HG03175 (cell line): ENCODE data around the gene DNAH17.
"Not testable (repeated sequence)": the region's sequence is repeated elsewhere in the genome, so short reads cannot be mapped to it uniquely, and the experiment has no call there.

ENCODE experiments used
- ATAC-seq: cut with Tn5 transposase; IDR thresholded peaks from one replicate; pipeline ENCODE4 v1.9.1; 2021; ENCODE audit warnings: mild to moderate bottlenecking, moderate library complexity; ENCODE audit not compliant: unreplicated experiment

DNAH17 gene

DNA sequence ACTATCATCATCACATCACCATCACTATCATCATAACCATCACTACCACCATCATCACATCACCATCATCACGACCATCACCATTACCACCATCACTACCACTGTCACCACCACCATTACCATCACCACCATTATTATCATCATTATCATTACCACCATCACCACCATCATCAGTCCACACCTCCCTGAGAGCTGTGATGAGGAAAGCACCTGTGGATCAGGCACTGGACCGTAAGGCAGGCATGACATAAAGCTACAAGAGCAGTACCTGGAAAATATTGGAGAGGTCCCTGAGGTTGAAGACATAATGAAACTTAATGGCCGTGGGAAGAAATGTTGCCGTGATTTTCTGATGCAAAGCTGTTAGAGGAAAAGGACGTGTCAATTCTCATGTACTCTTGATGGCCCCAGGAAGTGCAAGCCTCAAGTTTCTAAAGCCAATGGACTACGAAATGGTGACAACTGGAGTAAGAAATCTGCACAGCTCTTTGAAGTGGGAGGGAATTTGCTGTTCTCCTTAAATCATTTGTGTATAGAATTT is 98.4 kb downstream of the DNAH17 start:
- no peak for ATAC-seq

DNA sequence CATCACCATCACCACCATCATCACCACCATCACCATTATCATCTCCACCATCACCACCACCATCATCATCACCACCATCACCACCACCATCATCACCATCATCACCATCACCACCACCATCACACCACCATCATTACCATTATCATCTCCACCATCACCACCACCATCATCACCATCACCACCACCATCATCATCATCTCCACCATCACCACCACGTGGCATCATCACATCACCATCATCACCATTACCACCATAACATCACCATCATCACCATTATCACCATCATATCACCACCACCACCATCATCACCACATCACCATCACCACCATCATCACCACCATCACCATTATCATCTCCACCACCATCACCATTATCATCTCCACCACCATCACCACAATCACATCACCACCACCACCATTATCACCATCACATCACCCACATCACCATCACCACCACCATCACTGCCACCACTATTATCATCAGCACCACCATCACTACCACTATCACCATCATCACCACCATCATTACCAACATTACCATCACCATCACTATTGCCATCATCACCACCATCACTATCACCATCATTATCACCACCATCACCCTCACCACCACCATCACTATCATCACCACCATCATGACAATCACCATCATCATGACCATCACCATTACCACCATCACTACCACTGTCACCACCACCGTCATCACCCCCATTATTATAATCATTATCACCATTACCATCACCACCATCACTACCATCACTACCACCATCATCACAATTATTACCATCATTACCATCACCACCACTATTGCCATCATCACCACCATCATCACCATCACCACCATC is 99.1 kb downstream of the DNAH17 start:
- ATAC-seq = no peak

DNA sequence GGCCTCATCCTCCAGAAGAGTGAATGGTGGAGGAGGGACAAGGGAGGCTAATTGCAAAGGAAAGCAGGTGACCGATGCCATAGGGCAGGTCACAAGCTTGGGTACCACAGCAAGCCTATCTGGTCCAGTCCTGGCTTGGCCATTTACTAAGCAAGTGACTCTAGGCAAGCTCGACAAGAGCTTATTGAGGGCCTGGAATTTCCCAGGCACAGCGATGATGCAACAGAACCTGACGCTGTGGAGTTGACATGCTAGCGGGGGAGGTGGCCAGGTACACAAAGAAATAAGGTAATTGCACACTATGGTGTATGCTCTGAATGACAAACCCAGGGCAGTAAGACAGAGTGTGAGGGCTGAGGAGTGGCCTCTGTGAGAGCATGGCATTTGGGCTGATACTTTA is 100.2 kb downstream of the DNAH17 start:
- ATAC-seq = no peak

DNA sequence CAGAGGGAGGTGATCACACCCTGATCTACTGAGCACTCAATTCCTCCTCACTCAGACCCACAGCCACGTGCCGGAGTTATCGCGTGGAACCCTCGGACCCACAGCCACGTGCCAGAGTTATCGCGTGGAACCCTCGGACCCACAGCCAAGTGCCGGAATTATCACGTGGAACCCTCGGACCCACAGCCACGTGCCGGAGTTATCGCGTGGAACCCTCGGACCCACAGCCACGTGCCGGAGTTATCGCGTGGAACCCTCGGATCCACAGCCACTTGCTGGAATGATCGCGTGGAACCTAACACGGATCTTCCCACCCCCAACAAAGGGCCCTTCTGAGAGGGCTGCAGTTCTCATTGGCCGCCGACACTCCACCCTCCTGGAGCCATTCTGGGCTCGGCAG is 101.0 kb downstream of the DNAH17 start:
- ATAC-seq = no peak

DNA sequence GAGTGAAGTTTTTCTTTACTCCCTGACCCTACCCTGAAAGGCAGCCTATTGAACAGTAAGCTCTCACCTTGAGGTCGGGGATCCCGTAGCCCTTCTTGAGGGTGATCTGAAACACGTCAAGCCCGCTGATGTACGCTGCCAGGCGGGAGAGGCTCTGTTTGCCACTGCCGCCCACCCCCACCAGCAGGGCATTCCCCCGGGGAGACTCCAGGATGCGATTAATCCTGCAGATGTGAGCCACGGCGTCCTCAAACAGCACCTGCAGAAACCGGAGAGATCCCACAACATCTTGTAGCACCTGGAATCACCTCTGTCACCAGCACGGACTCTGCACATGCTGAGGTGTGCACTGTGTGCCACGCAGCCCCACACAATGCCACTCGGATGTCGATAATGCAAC is 102.0 kb downstream of the DNAH17 start:
- no peak for ATAC-seq

DNA sequence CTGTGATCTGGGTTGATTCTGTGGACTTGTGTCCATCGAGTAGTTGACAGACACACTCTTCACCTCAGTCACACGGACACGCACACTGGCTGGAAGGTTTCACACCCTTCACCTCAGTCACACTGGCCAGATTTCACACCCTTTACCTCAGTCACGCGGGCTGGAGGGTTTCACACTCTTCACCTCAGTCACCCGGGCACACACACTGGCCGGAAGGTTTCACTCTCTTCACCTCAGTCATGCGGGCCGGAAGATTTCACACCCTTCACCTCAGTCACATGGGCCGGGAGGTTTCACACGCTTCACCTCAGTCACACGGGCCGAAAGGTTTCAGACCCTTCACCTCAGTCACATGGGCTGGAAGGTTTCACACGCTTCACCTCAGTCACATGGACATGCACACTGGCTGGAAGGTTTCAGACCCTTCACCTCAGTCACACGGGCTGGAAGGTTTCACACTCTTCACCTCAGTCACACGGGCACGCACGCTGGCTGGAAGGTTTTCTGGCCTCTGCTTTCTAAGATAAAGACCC is 102.5 kb downstream of the DNAH17 start:
- ATAC-seq = peak; percentile 79

DNA sequence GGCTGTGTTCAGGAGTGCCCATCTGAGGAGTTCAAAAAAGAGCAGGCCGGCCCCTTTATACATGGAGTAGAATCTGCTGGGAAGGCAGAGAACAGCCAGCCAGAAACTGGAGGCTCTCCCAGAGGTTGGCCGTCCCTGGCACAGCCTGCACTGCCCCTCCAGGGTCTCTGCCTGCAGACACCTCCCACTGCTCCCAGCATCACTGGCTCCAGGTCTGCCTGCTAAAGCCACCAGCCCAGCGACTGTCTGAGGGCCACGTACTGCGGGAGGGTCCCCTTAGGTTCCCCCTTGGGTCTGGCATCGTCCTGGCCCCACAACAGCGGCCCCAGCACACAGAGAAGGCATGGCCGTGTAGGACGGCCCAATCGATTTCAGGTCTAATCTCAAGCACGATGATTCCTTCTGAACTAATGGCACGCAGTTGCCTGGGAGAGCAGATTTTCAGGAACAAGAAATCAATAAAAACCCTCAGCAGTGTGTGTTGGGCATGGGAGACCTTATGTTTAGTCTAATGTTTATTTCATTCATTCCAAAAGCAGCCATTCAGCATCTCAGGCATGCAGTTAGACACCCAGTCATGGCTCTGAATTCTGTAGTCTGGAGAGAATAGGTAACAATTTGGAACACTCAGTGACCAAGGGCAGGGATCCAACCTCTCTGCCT is 103.1 kb downstream of the DNAH17 start:
- ATAC-seq = no peak

DNA sequence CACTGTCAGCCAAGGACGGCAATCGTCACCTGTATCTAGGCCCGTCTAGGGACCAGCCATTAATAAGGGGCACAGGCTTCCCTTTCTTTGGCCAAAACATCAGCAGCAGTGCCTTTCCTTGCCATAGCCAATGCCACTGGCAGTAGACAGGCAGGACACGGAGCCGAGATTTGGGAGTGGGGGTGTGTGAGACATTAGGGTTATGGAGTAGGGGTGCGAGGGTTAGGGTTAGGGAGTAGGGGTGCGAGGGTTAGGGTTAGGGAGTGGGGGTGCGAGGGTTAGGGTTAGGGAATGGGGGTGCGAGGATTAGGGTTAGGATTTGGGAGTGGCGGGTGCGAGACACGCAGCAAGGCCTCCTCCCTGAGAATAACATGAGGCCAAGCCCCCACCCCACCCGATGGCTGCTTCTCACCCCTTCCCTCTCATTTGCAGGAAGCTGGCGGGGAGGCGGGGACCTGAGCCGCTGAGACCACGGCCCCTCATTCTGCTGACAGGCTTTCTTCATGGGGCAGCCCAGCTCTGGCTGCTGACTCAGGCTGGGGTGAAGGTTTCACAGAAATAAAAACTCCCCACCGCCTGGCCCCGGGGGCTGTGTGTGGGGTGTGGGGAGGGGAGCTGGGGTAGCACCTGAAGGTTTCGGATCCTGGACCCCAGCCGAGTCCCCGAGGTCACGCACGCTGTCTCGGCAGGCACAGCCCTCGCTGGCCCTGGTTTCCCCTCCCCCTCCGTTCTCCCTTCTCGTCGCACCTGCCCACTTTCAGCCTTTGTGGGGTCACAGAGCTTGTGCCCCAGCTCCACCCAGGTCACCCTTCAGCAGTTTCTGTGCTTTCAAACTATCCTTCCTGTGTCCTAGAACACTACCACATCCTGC is 104.9 kb downstream of the DNAH17 start:
- ATAC-seq = no peak

DNA sequence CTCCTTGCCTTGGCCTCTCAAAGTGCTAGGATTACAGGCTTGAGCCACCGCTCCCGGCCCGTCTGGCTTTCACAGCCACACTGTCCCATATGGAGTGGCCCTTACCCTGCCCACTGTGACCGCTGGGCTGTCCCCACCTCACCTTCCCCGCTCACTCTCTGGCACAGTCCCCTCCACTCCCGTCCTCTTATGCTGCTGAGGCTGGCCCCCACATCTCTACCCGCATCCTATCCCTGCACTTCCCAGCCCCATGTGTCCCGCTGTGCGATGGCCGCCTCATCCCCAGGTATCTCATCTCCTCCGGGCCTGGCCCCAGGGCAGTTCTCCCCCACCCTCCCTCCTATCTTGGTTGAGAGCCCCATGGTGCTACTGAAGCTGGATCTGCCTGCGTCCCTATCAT is 105.6 kb downstream of the DNAH17 start:
- no peak for ATAC-seq

DNA sequence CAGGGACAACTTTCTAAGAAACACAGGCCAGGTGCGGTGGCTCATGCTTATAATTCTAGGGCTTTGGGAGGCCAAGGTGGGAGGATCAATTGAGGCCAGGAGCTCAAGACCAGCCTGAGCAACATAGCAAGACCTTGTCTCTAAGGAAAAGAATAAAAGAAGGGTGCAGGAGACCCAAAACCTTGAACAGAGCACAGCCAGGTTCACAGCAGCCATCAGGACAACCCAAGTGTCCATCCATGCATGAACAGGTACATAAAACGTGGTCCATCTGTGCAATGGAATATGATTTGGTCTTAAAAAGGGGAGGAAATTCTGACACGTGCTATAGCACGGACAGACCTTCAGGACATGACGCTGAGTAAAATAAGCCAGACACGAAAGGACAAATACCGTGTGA is 107.8 kb downstream of the DNAH17 start:
- ATAC-seq = no peak

DNA sequence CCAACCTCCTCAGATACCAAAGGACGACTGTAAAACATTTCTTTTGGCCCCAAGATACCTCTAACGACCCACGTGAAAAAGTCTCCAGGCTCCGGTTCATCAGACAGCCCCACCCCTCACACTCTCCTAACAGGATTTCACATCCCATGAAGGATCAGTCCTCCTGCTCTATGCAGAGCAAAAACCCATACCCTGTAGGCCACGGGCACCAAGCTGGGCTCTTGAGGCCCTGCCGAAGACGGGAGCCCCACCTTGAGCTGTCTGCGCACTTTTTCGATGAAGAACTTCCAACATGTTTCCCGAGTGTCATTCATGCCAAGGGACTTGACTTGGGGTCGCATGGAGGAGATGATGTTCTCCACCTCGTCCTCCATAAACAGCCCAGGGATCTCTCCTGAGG is 108.8 kb downstream of the DNAH17 start:
- no peak for ATAC-seq

DNA sequence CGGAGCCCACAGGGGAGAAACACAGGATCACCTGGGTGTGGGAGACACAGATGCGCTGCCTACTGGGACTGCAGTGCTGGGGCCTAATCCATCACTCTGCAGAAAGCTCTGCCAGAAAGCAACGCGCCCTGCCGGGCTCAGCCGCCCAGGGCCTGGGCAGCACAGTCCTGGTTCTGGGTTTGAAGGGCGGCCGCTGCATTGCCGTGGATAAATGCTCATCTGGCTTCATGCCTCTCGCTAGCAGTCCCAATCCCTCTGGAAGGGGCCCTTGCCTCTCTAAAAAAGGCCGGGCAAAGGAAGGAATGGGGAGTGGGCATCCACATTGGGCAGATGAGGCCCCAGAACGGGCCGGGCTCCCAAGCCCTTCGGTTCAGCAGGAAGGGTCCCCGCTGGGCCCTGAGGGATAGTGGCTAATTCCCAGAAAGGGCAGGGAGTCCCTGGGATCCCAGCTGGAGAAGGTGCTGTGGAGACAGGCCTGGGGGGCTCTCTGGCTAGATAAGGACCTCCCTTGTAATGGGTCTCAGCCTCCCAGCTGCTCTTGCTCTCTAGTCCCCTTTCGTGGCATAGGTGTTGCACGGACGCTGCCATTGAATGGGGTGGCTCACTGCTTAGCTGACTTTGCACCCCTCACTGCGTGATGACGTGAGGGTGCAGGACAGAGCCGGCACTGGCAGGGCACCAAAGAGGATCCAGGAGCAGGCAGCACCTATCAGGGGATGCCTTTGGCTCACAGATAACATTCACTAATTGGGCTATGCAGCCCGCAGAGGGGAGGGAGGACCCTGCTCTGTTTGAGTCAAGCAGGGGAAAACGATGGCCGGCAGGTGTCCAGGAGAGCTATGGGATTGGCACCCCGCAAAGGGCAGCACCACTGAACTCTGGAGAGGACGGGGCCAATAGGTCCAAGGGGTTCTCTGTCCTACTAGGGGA is 110.1 kb downstream of the DNAH17 start:
- no peak for ATAC-seq

DNA sequence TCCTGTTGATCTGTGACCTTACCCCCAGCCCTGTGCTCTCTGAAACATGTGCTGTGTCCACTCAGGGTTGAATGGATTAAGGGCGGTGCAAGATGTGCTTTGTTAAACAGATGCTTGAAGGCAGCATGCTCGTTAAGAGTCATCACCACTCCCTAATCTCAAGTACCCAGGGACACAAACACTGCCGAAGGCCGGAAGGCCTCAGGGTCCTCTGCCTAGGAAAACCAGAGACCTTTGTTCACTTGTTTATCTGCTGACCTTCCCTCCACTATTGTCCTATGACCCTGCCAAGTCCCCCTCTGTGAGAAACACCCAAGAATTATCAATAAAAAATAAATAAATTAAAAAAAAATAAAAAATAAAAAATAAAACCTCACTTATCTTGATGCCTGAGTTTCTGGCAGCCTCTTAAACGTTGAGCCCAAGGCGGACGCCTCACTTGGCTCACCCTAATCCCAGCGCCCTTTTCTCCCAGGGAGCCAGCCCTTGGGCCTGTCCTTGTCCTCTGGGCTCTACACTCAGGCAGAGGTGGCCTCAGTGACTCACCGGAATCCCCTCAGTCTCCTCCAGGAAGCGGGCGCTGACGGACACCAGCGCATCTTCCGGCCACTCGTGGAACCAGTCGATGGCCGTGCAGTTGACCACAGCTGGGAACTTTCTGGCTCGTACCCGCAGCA is 110.9 kb downstream of the DNAH17 start:
- ATAC-seq = not testable (repeated sequence)

DNA sequence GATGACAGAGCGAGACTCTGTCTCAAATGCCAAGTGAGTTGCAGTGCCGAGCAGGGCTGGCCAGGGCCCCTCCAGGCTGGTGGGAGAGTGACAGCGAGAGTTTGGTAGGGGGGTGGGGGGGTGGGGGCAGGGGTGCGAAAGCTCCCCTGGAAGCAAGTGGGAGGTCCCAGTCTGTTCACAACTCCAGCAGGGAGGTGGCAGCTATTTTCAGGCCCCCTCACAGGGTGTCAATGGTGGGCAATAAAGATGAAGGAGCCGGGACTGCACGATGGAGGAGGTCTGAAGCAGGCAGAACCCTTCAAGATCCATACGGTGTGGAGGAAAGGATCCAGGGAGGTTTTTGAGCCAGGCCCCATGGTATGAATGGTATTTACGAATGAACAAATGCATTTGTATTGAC is 115.0 kb downstream of the DNAH17 start:
- no peak for ATAC-seq

DNA sequence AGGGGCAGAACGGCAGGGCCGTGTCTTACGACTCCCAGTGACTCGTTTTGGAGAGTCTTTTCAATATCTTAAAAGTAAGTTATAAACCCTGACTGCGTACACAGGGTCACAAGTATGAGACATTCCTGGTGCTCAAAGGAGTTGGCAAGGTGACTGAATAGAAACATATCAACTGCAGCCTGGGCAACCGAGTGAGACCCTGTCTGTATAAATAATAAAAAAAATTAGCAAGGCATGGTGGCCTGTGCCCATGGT is 115.5 kb downstream of the DNAH17 start:
- ATAC-seq = no peak

DNA sequence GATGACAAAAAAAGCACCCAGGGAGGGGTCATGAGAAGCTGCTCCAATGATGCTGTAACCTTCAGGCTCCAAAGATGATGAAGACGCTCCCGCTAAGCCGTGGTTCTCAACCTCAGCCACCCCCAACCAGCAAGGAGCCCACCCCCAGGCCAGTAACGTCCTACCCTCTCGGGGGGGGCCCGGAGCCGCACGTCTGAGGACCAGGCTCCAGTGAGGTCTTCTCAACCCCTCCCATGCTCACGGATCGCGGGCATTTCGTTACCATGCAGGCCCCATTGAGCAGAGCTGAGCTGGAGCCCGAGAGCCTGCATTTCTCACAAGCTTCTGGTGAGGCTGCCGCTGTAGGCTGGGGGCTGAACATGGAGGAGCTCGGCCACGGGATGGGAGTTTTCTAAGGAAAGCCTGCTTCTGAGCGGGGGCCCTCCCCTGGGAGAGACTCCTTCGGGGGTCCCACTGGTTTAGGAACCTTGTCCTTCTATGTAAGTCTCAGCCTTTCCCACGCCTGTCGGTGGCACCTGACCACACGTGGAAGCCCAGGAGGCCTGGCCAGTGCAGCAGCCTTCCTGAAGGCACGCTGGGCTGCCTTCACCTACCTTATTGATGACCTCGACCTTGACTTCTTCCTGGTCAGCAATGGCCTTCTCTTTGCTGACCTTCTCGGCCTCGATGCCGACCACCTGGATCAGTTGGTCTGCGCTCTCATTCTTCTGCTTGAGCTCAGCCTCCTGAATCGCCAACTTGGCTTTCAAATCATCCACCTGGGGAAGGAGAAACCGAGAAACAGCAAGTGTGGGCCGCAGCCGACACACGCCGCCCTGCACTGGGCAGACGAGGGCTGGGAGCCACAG is 116.0 kb downstream of the DNAH17 start:
- ATAC-seq = no peak

DNA sequence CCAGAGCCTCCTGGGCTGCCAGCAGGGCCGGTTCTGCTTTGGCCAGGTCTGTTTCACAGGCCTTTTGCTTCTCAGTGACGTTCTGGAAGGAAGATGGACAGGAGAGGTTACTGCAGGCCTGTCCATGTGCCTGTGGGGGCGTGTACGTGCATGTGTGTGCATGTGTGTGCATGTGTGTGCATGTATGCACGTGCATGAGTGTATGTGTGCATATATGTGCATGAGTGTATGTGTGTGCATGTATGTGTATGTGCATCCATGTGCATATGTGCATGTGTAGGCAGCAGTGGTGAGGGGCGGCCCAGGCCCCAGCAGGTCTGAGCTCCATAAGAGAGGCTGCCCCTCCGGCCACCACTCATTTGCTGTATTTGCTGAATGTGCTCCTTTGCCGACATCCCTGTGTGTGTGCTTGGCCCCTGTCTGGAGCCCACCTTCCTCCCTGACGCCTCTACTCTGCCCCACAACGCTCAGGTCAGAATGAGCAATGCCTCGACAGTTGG is 117.0 kb downstream of the DNAH17 start:
- ATAC-seq = no peak

DNA sequence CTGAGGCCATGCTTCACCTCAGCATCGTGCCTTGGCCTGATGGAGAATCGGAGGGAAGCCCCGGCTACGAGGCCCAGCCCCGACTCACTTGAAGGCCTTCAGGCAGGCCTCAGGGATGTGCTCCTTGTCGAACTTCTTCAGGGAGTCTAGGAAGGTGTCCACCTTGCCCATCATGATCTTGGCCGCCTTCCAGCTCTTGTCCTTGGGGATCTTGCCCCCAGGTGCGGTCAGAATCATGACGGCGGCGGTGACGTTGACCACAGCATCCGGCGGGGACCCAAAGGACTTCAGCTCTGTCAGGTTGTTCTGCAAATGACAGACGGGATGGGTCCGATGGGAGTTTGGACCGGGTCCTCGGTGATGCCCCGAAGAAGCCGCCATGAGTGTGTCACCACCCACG is 117.5 kb downstream of the DNAH17 start:
- no peak for ATAC-seq
